Omental fat pad (tissue), 4 donors: Measurements from ENCODE around the gene MYCBPAP. TPM values are rescaled to one million over a fixed set of nuclear protein-coding genes. Genes with fewer than 3 reads are reported as not detected.
A peak's percentile ranks its signal among the peaks of the same experiment; 100 is the strongest.

Source experiments
- ATAC-seq: fragments of 150-250 bp; one replicate; pipeline ENCODE4 v1.9.1; 2016; ENCODE audit warnings: mild to moderate bottlenecking, moderate library complexity; ENCODE audit not compliant: low FRiP score
- DNase-seq: peaks from one replicate; pipeline ENCODE4 v3.0.0-alpha.2; 2019; ENCODE audit warnings: low spot score
- CTCF ChIP-seq, 3 donors: fragments of 450-650 bp; IDR thresholded peaks; one replicate each; pipeline ENCODE4 v1.5.1; 2016 to 2017; ENCODE audit warnings: antibody characterized with exemption in 3 of 3, mild to moderate bottlenecking in 3 of 3, moderate library complexity in 2 of 3
- total RNA-seq, 4 donors: library from RNA; depleted of rRNA; stranded (reverse); fragments of >200 nt; gene quantifications; one replicate each; pipeline ENCODE4 v1.1.0, GENCODE V29; 2016

MYCBPAP gene
- total RNA-seq, 4 donors from 2014 or later = 0.36 to 1.9 (median 1.0) TPM; not detected in 1

GRCh38 chr17:50548831-50549230 lies 40.6 kb downstream of the MYCBPAP start:
- TF ChIP-seq CTCF (IDR thresholded peaks at IDR 0.05) = no peak
- DNase-seq (no peak), ATAC-seq (no peak)

GRCh38 chr17:50549256-50549941 lies 41.2 kb downstream of the MYCBPAP start:
- TF ChIP-seq CTCF (IDR thresholded peaks at IDR 0.05) = no peak
- DNase-seq (no peak), ATAC-seq (no peak)

- ATAC-seq = no peak
- TF ChIP-seq CTCF (IDR thresholded peaks at IDR 0.05) = no peak
- DNase-seq = no peak
These were observed 41.7 kb downstream of the MYCBPAP start for GRCh38 chr17:50549969-50550368.

GRCh38 chr17:50550661-50551432 lies 42.6 kb downstream of the MYCBPAP start:
- peak; percentile 43 for DNase-seq
- peak; percentile 79 for ATAC-seq
- peak in 1 of 3 donors; percentile 68 for TF ChIP-seq CTCF (IDR thresholded peaks at IDR 0.05)

GRCh38 chr17:50551433-50551815 lies 43.2 kb downstream of the MYCBPAP start:
- ATAC-seq (no peak), DNase-seq (no peak)
- TF ChIP-seq CTCF (IDR thresholded peaks at IDR 0.05) = no peak

GRCh38 chr17:50551884-50552283 lies 43.6 kb downstream of the MYCBPAP start:
- ATAC-seq = no peak
- TF ChIP-seq CTCF (IDR thresholded peaks at IDR 0.05) = no peak

GRCh38 chr17:50554201-50554600 lies 46.0 kb downstream of the MYCBPAP start:
- DNase-seq = no peak
- ATAC-seq = no peak
- TF ChIP-seq CTCF (IDR thresholded peaks at IDR 0.05) = no peak

More at GRCh38 chr17:50551884-50552283, 43.6 kb downstream of the MYCBPAP start:
- DNase-seq = no peak
